Glomerular visceral epithelial cell (primary cell): ENCODE results near the gene FOXP1.
"Not testable (repeated sequence)": the region's sequence is repeated elsewhere in the genome, so short reads cannot be mapped to it uniquely, and the experiment has no call there.

Experiments
- DNase-seq: peaks from one replicate; pipeline ENCODE4 v3.0.0-alpha.2; 2016; ENCODE audit errors: extremely low spot score

FOXP1 gene

DNA sequence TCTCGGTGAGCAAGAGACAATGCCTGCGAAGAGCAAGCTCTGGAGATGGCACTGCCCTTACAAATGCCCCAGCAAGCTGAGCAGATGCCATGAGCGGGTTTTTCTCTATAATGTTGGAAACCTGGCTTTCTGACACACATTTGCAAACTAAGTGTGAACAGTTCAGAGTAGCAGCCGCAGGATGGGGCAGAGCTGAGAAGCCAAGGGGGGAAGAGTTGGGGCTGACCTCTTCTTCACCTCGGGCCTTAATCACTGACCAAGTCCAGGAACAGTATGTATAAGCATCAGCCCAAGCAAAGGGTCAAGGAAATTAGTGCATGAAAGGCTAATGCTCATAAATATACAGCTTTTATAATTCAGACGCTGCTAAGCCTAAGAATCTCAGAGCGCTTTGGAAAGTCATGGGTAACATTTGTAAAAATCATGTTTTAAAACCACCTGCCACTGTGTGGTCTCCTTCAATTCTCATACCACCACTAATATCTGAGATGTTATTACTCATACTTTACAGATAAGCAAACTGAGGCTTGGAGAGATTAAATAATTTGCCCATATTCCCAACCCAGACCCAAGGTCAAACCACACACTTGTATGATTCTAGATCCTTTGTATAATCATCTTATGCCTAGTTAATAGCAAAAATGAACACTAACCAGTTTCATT is 603.4 kb downstream of the FOXP1 start:
- no peak for DNase-seq

DNA sequence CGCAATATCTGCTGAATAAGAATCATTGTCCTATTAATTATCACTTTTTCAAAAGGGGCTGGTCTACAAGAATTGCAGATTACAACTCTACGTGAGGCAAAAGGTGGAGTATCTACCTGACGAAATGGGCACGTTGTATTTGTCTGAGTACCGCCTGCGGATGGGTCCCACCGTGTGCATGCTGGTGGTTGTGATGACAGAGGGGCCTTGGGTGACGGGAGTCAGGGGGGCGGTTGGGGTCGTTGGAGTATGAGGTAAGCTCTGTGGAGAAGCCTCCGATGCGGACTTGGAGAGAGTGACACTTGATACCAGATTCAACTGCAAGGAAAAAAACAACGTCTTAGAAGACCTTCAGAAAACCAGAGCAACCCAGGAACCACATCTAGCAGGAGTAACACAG is 605.8 kb downstream of the FOXP1 start:
- no peak for DNase-seq

DNA sequence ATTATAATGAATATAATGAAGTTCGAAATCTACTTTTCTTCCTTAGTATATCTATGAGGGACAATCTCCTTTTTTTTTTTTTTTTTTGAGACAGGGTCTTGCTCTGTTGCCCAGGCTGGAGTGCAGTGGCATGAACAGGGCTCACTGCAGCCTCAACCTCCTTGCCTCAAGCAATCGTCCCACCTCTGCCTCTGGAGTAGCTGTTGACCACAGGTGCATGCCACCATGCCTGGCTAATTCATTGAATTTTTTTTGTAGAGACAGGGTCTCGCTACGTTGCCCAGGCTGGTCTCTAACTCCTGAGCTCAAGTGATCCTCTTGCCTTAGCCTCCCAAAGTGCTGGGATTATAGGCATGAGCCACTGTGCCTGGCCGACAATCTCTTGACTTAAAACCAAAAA is 607.5 kb downstream of the FOXP1 start:
- not testable (repeated sequence) for DNase-seq

DNA sequence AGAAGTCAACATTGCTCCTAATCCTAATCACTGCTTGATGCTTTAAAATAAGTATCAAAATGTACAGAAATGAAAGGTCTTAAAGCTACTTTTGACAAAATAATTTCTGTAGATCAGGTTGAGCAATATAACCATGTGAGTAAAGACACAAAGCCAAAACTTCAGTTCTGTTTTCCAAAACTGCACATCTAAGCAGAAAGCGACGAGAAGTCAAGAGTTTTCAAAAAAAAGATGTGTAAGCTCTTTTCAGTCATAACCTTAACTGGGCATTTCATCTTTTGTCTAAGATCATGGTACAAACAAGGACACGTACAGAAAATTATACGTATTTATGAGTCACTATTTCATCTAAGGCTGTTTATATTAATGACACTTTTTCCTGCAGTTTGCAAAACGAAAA is 608.8 kb downstream of the FOXP1 start:
- DNase-seq, result no peak

DNA sequence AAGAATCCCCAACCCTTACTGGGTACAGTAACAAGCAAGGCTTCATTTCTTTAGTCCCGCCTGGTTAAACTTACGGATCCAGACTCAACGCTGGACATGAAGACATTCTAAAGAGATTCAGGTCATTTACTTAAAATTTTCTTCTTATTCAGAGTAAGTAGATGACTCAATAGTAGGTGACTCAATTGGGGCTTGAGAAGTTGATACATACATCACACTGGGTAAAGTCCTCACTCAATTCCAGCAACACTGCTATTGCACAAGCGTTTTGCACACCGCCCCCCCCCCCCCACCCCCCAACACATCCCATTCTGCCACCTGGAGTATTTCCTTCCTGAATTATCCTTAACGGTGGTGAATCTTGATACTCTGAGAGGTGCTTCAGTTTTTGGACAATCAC is 610.0 kb downstream of the FOXP1 start:
- DNase-seq, result no peak

DNA sequence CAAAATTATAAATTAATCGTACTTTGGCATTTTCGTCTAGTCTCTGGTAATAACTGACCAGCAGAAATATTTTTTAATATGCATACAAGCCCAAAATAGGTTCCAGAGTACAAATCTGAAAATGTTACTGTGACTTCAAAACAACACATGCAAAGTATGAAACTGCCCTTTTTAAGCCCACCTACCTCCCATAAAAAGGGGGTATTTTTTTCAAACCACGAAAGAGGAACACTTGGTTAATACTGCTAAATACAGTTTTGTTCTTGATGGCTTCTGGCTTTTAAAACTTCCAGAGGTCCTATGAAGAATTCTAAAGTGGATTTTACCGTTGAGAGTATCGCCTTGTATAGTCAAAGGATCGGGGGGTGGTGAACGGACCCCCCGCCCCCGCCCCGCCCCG is 610.7 kb downstream of the FOXP1 start:
- DNase-seq, result no peak

DNA sequence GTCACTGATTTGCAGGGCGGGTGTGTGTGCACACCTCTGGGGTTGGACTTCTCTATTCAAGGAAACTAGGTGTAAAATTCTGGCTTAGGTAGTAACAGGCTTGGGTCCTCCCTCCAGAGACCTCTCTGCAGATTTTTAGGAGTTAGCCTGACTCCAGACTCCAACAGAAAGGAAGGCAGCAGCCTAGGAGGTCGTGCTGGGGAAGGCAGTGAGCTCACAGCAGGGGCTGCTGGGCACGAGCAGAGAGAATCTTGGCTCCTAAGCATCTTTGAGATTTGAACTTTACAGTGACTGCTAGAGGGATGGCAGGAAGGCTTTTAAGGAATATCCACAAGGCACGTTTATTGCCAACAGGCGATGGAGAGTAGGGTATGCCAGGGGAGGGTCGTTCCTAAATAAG is 612.6 kb downstream of the FOXP1 start:
- no peak for DNase-seq

DNA sequence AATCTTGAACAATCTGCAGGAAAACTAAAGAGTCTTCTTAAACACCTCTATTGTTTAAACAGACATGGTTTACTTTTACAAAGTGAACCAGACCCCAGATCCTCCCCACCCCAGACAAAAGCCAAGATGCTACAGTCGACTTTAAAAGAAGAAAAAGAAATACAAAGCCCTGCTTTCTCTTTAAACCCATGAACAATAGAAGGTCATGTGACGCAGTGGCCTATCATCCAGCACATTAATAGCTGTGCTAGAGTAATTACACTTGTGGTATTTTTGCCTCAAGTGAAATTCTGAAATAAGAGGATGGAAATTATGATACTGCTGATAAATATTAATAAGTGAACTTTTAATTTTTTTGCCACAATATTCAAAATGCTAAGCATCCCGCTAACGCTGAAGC is 613.4 kb downstream of the FOXP1 start:
- DNase-seq, result no peak

DNA sequence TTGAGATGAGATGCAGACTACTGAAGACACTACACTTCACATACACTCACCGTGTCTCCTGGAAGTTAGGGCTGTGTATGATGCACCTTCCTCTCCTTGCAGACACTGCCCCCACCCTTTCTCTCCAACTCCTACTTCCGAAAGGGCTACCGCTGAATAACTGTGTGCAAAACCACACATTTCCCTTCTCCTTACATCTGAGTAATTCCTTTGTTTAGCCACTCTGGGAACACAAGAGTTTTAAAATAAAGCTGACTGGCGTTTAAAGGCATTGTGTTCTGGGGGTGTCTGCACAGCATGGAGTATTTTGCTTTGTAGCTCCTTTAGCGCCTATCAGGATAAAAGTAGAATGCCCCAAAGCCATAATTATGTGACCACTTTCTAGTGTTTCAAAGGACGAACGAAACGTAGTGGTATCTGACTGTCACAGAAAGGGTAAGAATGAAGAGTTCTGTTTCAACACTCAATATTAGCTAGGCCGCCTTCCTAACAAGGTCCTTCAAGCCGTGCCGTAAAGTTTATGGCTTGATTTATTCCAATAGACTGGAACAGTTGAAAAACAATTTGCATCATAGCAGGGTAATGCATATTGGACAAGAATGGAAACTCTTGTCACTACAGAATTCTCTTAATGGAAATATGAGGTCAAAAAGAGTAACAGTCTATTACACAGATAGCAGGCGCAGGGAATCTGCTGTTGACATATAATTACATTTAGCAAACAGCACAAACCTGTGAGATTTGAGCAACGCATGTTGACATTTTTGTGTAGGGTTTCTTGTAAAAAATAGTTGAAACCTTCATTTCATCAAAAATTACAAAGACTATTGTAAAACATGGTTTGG is 619.9 kb downstream of the FOXP1 start:
- DNase-seq, result peak; percentile 15

DNA sequence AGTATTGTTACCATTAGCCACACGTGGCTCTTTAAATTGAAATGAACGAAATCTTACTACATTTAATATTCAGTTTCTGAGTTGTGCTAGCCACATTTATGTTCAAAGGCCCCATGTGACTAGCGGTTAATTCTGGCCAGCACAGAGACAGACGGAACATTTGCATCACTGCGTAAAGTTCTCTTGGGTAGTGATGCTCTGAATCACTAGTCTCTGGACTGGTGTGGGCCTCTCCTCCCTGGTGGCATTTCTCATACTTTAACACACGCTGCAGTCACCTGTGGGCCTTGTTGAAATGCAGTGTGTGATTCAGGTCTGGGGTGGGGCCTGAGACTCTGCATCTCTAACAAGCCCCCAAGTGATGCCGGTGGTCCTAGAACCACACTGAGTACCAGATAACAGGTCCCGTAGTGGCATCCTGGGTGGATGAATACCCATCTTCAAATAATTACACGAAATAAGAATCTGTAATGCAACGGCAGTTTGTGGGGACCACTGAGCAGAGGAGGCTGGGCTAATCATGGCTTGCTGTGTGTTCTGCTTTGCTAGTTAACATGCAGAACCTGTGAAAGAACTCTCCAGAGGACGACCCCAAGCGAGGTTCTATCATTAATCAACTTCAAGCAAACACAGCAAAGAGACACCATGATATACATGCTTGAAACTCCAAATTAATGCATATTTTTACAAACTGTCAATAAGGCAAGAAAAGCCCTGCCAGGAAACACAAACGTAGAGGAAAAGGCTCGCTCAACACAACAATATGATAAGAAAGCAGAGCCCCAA is 623.8 kb downstream of the FOXP1 start:
- no peak for DNase-seq

DNA sequence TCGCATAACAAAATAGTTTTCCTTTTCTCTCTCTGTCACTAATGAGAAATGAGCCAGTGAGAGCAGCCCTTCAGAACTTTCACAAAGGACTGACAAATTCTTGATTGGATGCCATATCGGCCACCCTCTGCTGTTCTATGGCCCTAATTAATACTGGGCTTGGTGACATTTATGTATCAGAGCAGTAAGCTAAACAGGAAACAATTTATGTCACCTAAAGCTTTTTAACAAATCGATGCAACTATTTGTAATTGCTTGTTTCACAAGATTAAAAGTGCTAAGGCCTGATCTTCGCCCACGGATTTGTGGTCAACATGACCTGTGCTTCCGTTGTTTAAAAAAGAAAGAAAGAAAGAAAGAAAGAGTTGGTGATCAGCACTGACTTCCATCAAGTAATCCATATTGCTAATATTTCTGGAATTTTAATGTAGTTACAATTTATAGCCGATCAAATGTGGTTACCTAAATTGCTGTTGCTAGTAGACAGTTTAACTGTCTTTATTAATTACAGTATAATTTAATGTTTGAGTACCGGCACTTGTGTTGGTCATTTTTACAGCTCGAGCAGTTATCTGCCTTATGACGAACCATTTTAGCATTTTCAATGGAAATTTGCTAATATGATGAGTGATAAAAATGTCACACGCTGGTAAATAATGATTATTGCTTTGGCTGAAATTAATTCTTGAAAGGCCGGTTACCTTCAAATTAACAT is 631.3 kb downstream of the FOXP1 start:
- DNase-seq, result no peak

DNA sequence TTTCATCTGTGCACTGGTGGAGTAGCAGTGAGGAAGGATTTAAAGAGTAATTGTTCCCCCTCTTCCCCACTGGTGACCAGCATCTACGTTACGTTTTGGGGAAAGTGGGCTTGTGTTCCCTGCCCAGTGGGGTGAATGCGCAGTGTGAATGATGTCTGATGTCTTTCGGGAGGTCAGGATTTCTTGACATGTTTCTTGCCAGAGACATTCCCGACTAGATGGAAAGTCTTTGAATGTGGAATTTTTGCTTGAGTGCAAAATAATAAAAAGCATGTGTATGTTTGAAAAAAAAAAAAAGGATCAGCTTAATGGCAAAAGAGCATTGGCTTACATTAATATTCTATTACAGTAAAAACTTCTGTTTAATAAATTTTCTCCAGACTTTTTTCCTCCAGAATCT is 632.2 kb downstream of the FOXP1 start:
- DNase-seq, result no peak

DNA sequence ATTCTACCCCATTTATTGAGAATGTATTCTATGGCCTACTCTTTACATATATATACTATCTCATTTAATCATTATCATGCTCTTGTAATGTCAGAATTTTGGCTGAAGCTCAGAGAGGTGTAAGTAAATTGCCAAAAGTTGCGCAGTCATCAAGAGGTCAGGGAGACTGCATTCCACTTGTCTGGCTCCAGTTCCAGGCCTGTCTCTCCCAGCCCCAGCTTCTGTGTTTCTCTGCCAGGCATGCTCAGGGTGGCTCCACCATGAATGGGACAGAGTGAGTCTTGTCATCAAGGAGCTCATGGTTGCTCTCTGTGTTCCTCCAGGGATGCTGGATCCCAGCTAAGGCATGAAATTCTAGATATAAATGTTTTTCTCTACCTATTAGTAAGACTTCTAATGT is 635.9 kb downstream of the FOXP1 start:
- DNase-seq, result no peak

DNA sequence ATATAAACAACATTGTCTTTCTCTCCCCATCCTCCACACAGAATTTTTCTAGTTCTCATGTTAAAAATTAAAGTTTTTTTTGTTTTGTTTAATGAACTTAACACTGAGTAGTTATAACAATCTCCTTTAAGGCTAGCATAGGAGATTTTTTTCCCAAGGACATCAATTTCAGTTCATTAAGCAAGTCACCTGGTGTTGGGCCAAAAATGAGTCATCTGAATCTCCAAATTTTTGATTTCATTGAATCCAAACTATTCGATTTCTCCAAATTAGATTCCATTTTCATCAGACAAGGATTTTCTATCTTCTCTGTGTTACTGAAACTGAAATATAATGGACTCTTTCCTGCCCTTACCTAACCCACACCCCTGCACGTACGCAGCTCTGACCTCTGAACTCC is 639.6 kb downstream of the FOXP1 start:
- DNase-seq, result no peak

DNA sequence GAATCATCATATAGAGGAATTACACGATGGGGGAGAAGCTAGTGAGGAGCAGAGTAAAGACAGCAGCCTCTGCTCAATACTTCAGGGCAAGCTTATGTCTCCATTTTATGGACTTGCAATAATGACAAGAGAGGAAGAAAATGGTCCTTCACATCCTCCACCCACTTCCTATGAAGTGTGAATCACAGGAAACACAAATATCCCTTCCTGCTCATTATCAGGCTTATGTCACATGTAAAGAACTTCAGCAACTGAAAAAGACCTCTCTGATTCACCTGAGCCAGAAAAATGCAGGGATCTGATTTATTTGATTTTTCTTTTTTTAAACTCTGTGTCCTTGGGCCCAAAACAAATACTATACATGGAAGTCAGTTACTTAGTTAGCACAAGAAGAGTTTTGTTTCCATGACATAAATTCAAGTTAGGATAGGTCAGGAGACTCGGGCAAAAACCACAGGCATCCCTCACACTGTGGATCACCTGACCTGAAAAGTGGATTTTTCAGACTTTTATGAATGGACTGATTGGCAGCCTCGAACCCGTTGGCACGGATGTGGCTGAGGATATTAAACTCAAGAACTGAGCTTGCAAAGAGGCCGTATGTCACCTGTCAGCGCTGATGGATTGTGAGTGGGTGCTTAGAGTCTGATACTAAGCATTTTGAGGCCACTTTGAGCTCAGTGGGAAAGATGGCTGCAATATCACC is 650.3 kb downstream of the FOXP1 start:
- no peak for DNase-seq

DNA sequence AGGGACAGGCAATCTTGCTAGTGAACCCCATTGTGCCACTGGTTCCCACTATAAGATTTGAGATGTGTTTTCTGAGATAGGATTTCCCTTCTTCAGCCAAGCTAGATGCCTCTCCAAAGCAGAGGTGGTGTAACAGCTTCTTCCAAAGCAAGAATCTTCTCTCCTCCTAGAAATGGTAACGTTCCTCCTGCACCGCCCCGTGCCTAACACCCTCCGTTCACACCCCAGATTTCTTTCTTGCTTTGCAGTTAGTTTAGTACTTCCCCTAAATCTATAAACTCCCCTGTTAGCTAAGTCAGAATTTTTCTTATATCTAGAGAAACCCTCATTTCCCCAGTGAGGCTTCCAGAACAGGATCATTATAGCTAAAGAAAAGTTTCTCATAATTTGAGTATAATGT is 653.5 kb downstream of the FOXP1 start:
- no peak for DNase-seq

DNA sequence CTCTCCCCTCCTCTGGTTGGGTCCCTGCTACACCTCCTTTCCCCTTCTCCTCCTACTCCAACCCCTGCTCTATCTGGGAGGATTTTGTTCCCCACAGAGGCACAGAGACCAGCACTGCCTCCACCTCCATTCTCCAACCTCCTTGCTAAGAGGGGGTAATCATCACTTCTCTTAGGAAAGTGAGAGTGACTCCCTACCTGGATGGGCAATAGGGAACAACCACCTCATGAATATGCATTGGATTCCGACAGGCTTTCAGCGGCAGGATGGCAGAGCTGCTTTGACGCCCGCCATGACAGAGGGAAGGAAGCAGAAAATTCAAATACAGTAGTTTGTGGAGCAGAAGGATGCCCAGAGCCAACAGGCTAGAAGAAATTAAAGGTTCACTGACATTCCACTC is 656.3 kb downstream of the FOXP1 start:
- DNase-seq, result no peak

DNA sequence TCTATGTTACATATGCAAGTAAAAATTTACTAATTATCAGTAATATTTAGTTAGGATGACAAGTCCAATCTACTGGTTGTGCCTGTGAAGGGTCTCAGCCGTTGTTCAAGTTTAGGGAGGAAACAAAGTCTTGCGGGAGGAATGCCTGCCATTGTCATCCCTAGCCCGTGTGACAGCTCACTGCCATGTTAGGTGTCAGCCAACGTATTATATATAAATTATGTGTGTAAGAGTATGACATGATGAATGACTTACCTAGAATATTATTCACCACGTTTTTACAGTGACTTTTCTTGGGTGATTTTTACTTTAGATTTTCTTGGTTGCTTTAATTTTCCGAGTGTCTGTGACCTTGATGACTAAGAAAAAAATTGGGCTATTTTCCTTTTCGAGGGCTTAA is 656.7 kb downstream of the FOXP1 start:
- DNase-seq, result no peak

DNA sequence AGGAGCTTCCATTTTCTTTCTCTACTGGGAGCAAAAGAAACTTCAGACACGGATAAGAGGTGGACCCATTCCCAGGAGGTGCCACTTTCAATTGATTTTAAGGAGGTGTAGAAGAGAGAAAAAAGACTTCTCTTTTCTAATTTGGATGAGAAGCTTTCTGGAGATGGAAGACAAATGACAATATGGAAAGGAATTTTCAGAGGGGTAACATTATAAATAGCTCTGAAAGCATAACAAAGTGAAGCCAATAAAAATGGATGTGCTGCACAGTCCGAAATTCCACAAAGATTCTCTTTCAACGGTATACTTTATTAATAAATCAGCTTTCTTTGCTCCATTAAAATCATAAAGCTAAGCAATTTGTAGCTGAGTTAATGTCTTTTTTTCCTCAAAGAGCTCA is 663.9 kb downstream of the FOXP1 start:
- no peak for DNase-seq

DNA sequence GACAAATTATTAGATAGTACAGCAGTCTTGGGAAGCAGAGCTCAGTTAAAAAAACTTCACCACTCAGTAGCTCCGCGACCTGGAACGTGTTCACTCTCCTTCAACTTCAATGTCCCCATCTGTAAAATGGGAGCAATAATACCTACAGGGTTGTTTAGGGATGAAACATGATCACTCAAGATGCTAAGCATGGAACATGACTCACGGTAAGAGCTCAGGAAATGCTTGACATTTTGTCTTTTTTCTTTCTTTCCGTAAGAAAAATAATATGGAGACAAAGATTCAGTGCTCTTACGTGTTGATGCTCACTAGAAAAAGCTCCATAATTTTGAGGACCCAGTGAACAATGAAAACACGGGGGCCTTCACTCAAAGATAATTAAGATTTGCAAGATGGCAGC is 664.4 kb downstream of the FOXP1 start:
- no peak for DNase-seq

DNA sequence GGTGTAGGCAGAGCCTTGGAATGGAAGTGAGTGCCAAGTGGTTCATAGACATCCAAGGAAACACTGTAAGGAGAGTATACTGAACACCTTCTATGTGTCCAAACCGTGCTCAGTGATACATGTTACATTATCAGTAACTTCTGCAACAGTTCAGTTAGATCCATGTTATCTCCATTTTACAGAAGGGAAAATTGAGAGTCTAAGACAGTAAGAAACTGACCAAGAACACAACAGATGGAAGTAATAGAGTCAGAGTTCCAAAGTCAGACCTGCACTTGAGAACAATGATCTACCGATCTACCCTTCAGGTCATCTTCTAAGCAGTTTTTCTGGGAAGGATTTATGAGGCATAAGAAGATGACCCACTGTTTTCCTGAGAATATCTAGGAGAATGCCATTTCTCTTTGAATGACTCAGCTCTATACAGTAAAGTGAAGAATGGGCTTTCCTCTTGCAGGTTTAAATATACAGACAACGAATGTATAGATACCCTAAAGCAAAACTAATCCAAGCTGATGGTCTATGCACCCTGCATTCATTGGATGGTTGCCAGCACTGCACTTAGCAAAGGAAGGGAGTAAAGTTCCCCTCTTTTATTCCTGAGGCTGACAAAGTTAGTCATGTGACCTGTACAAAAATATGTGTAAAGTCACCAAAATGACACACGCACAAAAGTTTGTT is 667.0 kb downstream of the FOXP1 start:
- DNase-seq, result peak; percentile 1
